AG20443 (cell line): Measurements from ENCODE around the gene SERTAD4.

Experiments
- DNase-seq: peaks from one replicate; pipeline ENCODE4 v3.0.0; 2012; ENCODE audit warnings: low spot score, mixed read lengths

SERTAD4 gene

DNA sequence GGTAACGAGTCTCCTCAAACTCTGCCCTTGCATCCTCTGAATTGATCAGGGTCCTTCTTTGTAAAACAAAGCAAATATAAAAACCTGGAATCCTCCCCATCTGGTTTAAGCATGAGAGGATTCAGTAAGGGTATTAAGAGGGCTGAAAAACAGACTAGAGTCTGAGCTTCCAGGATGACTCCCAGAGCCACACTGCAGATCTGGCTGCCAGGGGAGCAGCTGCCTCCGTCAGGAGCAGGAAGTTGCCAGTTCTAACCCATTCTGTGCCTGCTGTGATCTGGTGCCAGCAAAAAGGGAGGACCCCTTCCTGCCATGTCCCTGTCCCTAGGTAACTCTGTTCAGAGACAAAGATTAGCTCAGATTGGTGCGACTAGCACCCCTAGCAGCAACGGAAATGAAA is 27.5 kb downstream of the SERTAD4 start:
- peak; percentile 37 for DNase-seq

DNA sequence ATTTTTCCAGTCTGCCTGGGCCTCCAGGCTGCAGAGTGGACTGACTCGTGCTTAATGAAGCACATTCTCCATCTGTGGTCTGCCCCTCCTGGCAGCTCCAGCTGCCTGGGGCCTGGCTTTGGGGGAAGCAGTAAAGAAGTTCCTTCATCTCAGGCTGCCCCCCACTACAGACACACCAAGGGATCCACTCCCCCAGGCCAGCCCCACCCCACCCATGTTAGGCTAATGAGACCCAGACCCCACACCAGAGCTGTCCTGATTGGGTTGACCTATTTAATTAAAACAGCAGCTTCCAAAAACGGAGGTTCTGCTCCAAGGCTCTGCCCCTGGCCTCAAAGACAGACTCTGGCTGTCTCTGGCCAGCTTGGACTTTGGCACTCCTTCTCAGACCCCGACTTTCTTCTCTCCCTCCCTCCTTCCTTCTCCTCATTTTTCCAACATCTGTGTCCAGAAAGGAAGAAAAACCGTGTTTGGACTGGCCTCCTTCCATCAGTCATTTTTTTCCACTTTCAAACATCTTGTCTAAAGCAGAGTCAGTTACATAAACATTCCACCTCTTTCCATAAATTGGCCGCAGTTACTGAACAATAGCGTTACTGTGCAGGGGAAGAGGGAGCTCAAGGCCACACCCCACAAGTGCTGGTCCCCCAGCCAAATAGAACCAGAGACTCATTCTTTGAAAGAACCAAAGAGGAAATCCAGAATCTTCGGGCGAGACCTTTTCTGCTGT is 29.7 kb downstream of the SERTAD4 start:
- DNase-seq, result peak; percentile 71

DNA sequence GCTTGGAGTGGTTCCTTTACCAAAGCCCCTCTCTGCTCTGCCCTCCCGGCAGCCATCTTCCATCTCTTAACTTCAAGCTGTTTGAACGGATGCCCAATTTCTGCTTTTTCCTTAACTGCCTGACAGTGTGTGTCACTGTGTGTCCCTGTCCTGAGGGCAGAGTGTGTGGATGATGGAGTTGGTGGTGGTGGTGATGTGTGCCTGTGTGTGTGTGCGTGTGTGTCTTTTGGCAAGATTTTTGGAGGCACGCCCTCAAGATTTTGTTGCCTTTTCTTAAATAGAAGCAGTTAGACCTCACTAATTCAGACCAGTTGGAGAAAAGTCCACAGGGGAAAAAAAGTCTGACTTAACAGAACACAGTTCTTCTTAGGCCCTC is 30.3 kb downstream of the SERTAD4 start:
- peak; percentile 54 for DNase-seq

DNA sequence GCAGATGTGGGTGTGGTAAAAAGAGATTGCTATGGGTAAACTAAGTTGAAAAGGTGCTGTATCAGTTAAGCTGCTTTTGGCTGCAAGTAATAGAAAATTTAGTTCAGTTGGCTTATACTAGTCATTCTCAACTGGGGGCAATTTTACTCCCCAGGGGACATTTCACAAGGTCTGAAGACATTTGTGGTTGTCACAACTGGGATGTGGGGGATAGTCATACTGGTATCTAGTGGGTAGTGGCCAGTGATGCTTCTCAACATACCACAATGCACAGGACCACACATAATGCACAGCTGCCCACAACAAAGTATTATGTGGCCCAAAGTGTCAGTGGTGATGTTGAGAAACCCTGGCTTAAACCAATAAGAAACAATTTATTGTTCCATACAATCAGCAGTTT is 31.4 kb downstream of the SERTAD4 start:
- no peak for DNase-seq

DNA sequence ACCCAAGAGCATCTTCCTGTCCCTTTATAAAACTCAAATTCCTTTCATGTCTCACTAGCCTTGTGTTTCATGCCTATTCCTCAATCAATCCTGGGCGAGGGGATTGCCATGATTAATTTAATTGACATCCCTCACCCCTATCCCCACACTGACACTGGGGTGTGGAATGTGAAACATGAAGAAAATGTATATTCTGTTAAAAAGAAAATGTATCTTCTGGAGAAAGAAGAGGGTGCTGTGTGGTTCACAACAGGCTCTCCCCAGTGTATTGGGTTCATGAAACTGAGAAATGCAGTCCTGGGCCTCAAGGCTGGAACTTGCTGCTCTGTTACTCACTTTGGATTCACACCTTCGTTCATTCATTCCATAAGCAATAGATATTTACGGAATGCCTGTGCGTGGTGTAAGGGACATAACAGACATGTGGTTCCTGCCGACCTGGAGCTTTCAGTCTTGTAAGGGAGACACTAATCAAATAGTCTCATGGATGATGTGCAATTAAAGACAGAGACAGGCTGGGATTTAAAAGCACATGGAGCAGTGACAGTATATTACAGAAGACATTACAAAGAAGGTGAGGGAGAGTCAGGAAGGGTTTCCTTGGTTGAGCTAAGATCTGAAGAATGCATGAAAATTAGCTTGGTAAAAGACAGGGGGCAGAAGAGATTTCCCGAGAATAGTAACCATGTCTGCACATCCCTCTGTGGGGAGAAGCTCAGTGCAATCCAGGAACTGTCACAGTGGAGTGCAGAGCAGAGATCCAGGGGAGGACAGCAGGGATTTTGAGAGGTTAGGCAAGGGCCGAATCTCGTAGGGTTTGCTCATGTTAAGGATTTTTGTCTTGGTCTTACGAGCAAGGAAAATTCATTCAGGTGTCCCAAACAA is 32.1 kb downstream of the SERTAD4 start:
- DNase-seq, result peak; percentile 27

DNA sequence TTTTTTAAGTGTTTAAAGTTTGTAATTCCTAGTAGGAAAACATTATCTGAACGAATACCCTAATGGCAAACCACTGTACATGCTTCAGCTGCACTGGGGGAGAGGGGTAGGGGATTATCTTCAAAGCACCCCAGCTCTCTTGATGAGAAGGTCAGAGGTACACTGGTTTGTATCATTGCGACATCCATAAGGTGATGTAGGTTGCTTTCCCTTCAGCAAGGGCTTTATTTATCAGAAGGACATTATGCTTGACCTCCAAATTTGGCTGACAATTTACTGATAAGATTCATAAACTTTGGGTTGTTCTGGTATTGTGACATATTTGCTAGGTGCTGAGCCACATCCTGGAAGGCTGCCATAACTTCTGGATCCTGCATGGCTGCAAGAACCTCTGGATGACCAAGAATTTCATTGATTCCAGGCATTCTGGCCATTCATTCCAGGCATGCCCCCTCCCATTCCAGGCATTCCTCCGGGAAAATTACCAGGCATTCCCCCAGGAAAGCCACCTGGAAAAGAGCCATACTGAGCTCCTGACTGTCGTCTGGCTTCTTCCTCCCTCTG is 32.9 kb downstream of the SERTAD4 start:
- DNase-seq, result peak; percentile 52

DNA sequence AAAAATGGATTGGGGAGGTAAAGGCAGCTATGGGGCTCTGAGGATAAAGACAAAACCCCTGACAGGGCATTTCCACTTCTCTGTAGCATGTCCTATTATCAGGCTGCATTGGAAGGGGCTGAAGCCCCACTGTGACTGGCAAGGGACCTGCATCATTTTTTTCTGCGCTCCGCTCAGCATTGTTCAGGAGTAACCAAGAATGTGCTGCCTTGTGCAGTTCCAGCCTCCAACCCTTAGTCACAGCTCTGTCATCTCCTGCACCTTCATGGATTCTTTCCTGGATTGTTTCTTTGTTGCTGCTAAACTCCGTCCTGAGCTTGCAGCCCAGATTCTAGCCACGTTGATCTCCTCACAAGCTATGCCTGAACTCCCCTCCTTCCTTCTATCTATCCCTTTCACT is 37.4 kb downstream of the SERTAD4 start:
- no peak for DNase-seq

DNA sequence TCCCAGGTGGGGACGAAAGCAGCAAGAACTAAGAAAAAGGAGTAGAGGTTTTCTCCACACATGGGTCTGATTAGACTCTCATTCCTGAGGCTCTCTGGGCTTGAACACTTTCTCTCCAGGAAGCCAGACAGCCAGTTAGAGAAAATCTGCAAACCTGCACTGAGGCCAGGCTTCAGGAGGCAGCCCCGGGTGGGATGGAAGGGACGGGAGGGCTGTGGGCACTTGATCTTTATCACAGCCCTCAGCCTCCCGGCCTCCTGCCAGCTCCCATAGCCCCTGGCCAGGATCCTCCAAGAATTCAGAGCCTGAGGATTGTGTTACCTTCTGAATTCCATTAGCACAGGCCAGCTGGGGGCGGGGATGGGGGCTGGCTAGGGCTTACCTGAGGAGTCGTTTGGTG is 40.1 kb downstream of the SERTAD4 start:
- DNase-seq, result peak; percentile 60

DNA sequence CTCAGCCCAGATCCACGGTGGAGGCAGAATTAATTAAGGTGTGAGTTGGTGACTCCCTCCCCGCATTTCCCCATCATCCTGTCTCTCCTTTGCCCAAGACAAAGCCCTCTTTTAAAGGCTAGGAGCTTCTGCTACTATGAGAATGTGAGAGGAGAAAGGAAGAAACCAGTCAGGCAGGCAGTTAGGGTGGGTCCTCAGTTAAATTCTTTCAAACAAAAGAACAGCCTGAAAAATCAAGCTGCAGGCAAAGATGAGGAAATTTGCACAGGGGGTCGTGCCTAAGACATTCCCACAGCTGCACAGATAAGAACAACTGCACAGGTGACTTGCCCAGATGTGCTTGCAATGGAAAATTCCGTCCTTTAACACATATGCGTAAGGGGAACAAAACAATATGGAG is 47.6 kb downstream of the SERTAD4 start:
- no peak for DNase-seq

DNA sequence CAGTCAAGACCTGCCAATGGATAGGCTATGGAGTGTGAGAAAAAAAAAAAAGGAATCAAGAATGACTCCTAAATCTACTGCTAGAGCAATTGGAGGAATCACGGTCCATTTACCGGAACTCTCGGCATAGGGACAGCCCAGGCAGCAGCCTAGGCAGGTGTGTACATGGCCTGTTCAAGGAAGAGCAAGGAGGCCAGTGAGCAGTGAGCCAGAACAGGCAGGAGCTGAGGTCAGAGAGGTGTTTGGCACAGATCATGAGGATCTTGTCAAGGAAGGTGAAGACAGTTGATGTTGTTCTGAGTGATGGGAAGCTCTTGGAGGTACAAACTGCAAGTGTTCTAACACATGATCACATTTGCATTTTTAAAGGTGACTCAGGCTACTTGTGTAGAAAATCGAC is 55.5 kb downstream of the SERTAD4 start:
- DNase-seq, result no peak

DNA sequence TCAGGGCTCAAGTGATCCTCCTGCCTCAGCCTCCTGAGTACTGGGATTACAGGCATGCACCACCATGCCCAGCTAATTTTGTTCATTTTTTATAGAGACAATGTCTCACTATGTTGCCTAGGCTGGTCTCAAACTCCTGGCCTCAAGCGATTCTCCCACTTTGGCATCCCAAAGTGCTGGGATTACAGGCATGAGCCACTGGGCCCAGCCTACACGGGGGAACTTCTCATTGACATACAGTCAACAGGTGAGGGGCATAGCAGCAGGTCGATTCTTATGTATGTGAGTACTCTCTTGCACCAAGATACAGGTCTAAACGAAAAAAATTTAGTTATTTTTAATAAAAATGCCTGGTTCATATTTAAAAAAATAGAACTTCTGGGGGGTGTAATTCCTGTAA is 56.7 kb downstream of the SERTAD4 start:
- no peak for DNase-seq

DNA sequence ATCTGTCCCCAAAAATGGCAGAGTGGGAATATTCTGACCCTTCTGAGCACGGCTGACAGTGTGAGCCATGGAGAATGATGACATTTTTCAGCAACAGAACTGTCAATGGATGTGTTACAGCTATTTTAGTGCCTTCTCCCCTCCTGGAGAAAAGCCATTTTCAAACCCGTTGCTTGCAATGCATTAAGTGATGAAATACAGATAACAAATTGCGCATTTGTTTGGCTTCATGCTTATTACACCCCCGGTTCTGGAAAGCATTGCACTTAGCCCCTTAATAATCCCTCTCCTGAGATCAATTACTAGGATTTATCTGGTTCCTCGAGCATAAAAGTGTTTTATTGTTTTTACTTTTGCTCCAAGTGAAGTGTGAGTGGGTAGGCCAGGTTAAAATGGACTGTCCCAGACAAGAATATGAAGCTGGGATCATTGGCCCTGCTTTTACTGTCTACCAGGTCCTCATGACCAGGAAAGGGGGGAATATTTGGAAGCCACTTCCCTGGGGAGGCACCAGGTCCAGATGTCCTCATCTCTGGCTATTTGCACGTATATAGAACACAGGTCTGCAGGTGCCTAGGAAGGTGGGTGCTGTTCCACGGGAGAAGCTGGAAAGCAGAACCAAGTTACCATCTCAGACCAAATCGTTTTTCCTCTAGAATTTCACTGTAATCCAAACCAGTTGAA is 58.6 kb downstream of the SERTAD4 start:
- no peak for DNase-seq

DNA sequence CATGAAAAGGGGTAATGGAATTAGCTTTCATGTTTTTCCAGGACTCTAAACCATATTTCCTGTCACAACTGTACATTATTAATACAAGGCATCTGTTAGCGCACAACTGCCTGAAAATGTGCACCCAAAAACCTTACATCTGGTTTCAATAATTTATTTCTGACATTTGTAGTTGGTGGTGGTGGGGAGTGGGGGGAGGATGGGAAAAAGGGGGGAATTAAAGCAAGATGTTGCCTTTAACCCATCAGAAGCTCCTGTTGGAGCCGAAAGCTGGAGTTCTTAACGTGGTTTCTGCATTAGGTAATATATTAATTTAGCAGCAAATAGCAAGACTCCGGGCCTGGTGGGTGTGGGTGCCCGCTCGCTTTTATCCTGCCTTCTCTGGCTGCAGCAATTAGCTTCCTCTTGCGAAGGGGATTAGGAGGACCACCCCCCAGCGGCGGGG is 59.2 kb downstream of the SERTAD4 start:
- peak; percentile 74 for DNase-seq

DNA sequence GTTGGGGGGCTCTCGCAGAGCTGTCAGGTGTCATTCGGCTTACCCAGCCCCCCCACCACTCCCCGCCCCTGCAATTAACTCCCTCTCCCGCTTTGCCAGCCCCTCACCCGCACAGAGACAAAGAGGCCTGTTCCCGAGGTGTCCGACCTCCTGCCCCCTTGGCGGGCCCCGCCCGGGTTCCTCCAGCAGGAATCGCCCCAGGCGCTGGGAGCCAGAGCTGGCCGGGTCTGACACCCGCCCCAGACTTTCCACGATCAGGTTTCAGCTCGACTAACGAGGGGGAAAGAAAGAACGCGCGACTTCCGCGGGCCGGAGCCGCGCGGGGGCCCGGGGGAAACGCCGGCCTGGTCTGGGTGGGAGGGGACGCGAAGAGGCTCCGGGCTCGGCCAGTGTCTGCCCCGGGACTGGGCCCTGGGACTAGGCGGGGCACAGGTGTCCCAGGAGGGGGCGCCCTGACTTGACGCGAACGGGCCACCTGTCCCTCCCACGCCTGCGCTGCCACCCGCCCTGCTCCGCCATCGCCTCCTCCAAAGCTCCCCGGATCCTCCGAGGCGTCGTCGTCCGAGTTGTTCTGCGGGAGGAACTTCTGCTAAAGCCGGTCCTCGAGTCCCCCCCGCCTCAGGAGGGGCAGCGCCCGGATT is 59.8 kb downstream of the SERTAD4 start:
- peak; percentile 57 for DNase-seq

DNA sequence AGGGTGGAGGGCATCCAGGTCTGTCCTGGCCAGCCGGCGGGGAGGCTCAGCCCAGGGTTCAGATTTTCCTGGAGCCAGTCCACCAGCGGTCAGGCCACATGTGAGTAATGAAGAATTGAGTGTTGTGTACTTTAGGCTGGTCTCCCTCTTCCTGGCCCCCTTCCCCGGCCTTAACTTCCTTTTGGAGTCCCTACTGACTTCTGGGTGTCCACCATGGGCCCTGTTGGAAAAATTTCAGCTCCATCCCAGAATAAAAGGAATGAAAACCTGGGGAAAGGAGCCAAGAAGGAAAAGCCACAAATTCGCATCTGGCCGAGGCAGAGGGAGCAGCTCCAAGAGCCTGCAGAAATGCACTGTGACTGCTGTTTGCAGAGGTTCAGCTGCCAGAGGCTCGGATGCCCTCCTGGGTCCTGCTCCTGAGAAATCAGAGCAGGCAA is 60.6 kb downstream of the SERTAD4 start:
- peak; percentile 81 for DNase-seq

DNA sequence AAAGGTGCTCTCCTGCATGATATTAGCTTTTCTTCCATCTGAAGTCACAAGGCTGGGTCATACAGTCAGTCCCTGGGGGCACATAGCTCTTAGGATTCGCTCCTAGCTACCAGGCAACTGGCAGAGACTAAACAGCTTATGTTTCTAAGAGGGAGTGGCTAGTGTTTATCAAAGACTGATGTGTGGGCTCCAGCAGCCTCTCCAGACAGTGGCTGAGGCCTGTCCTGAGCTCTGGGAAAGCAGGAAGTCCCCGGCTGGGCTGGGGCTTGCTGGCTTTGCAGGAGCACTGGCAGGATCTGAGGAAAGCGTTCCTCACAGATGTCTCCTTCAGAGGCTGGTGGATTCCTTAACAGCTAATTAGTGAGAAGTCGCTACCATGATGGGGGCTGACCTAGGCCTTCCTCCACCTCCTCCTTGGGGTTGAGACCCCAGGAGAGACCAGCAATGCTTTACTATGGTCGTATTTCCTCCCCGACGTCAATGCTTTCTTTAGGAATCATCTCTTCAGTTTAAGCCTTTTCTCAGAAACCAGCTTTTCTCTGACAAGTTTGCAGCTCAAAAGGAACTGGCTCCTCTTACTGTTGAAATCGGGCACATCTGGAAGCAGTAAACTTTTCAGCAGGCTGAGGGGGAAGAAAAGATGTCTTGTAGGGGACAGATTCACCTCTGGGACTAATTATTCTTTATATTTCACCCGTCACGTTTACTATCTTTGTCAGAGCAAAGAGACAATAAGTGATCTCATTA is 62.6 kb downstream of the SERTAD4 start:
- DNase-seq, result peak; percentile 76
